ENCODE results near the gene PMEPA1. TPM values are rescaled to one million over a fixed set of nuclear protein-coding genes. Genes with fewer than 3 reads are reported as not detected.

The PMEPA1 gene
- total and polyA plus RNA-seq, 2 donors (not counting 1 experiment from before 2014, with no cell fraction given): 9.9 to 37.4 TPM

GRCh38 chr20:57666834-57667157 is 43.0 kb downstream of the PMEPA1 start:
- H3K4me2 ChIP-seq (replicated peaks; ENCODE audit: low read depth, low read length, poor library complexity, severe bottlenecking): no peak overlapping the region
- H3K4me1 Mint-ChIP-seq: peaks cover 51% of the 10 kb centered on the region
- ATAC-seq (ENCODE audit: low read depth) (no peak), DNase-seq (no peak)
- no peak overlapping the region for H3K27ac ChIP-seq (ENCODE audit: low read length in 2 of 2)
- WGBS (ENCODE audit: insufficient coverage): 91% methylated on average over 13 of the region's 13 CpGs
- no peak overlapping the region for H3K4me3 ChIP-seq (ENCODE audit: control extremely low read depth in 1 of 5, extremely low read depth in 1 of 5, insufficient read depth in 1 of 5, low read depth in 2 of 5, low read length in 4 of 5)
- H3K9me3 Mint-ChIP-seq (ENCODE audit: insufficient read depth): no peaks in the 10 kb centered on the region
- H3K27ac Mint-ChIP-seq: no peak overlapping the region
- peaks cover 0 to 12% of the 10 kb centered on the region in 2 experiments for H3K36me3 ChIP-seq (replicated peaks in 1 of 2; ENCODE audit: control extremely low read depth in 1 of 2, control insufficient read depth in 1 of 2, extremely low read depth in 1 of 2, insufficient read depth in 2 of 2, low read length in 1 of 2)
- H3K9me3 ChIP-seq (ENCODE audit: control extremely low read depth in 1 of 3, control insufficient read depth in 2 of 3, insufficient read depth in 1 of 3, low read length in 2 of 3): no peaks in the 10 kb centered on the region
- CTCF ChIA-PET: interaction anchor here (1.6 kb wide), 1 partner anchor 13 kb away, joined by 4 read pairs; no protein-coding TSS in a partner anchor
- no peak for TF ChIP-seq EZH2 (IDR thresholded peaks at IDR 0.05; ENCODE audit: borderline replicate concordance, insufficient read depth, low read depth, low read length, poor library complexity, severe bottlenecking)
- TF ChIP-seq, protein P1, sequence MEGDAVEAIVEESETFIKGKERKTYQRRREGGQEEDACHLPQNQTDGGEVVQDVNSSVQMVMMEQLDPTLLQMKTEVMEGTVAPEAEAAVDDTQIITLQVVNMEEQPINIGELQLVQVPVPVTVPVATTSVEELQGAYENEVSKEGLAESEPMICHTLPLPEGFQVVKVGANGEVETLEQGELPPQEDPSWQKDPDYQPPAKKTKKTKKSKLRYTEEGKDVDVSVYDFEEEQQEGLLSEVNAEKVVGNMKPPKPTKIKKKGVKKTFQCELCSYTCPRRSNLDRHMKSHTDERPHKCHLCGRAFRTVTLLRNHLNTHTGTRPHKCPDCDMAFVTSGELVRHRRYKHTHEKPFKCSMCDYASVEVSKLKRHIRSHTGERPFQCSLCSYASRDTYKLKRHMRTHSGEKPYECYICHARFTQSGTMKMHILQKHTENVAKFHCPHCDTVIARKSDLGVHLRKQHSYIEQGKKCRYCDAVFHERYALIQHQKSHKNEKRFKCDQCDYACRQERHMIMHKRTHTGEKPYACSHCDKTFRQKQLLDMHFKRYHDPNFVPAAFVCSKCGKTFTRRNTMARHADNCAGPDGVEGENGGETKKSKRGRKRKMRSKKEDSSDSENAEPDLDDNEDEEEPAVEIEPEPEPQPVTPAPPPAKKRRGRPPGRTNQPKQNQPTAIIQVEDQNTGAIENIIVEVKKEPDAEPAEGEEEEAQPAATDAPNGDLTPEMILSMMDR (IDR thresholded peaks at IDR 0.05): no peak
- H2AFZ ChIP-seq (ENCODE audit: insufficient read depth, low read depth, low read length, poor library complexity, severe bottlenecking): no peak overlapping the region
- H3K9ac ChIP-seq (ENCODE audit: low read length): no peak overlapping the region
- H3K27me3 ChIP-seq (replicated peaks in 1 of 4; ENCODE audit: control extremely low read depth in 1 of 4, control insufficient read depth in 3 of 4, insufficient read depth in 4 of 4, low read length in 3 of 4): no peaks in the 10 kb centered on the region
- H3K79me2 ChIP-seq (ENCODE audit: control insufficient read depth, insufficient read depth, low read length): peaks cover 100% of the 10 kb centered on the region
- peaks cover 98% of the 10 kb centered on the region for H4K20me1 ChIP-seq (ENCODE audit: control insufficient read depth, insufficient read depth, low read length, poor library complexity, severe bottlenecking)
- POLR2A ChIA-PET: no interaction called here
- H3K4me3 Mint-ChIP-seq: no peak overlapping the region
- H3K4me1 ChIP-seq (ENCODE audit: control insufficient read depth in 2 of 2, insufficient read depth in 2 of 2, low read length in 2 of 2): peaks cover 4 to 14% of the 10 kb centered on the region in 2 donors
- intact Hi-C loops (cut with micrococcal nuclease): no loop called here
- no peaks in the 10 kb centered on the region for H3K27me3 Mint-ChIP-seq

DNA sequence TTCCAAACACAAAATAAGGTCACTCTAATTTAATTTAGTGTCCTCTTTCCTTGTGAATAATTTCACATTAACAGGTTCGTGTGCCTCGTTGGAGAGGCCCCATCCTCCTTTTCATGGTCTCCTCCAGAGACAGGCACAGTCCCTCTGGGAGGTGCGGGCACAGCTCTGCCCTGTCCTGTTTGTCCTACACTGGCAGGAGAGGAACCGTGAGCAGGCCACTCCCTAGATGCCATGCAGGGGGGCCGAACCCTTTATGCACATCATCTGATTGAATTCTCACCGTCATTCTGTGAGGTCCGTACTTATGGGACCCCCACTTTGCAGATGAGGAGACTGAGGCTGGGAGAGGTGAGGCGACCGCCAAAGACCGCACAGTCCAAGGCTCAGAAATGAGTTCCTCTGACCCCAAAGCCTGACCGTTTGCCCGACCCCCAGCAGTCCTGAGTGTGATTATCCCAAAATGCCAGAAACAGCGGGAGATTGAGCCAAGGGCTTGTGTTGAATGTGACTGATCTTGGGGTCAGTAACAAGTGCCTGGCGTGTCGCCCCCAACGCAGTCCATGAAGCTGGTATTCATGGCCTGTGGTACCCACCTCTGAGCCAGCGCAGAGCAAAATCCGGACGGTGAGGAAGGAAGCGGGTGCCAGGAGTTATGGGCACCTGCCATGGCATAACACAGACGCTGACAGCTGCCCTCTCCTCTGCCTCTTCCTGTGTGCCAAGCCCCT is 43.5 kb downstream of the PMEPA1 start:
- POLR2A ChIA-PET: no interaction called here
- CTCF ChIA-PET: interaction anchor here (1.0 to 1.6 kb wide), 2 partner anchors 13 to 419 kb away, joined by 3 to 4 read pairs; no protein-coding TSS in a partner anchor
- Histone ChIP-seq H3K79me2 (ENCODE audit: control insufficient read depth, insufficient read depth, low read length) (peaks cover 99% of the 10 kb centered on the region), H3K4me1 (ENCODE audit: control insufficient read depth in 2 of 2, insufficient read depth in 2 of 2, low read length in 2 of 2) (peaks cover 0 to 15% of the 10 kb centered on the region in 2 donors), H3K9me3 (ENCODE audit: control extremely low read depth in 1 of 3, control insufficient read depth in 2 of 3, insufficient read depth in 1 of 3, low read length in 2 of 3) (no peaks in the 10 kb centered on the region), H3K27ac (ENCODE audit: low read length in 2 of 2) (no peak overlapping the region), H3K27me3 (replicated peaks in 1 of 4; ENCODE audit: control extremely low read depth in 1 of 4, control insufficient read depth in 3 of 4, insufficient read depth in 4 of 4, low read length in 3 of 4) (no peaks in the 10 kb centered on the region), H3K36me3 (replicated peaks in 1 of 2; ENCODE audit: control extremely low read depth in 1 of 2, control insufficient read depth in 1 of 2, extremely low read depth in 1 of 2, insufficient read depth in 2 of 2, low read length in 1 of 2) (peaks cover 0 to 12% of the 10 kb centered on the region in 2 experiments), H3K9ac (ENCODE audit: low read length) (no peak overlapping the region), H4K20me1 (ENCODE audit: control insufficient read depth, insufficient read depth, low read length, poor library complexity, severe bottlenecking) (peaks cover 98% of the 10 kb centered on the region), H3K4me2 (replicated peaks; ENCODE audit: low read depth, low read length, poor library complexity, severe bottlenecking) (no peak overlapping the region), H3K4me3 (ENCODE audit: control extremely low read depth in 1 of 5, extremely low read depth in 1 of 5, insufficient read depth in 1 of 5, low read depth in 2 of 5, low read length in 4 of 5) (no peak overlapping the region), H2AFZ (ENCODE audit: insufficient read depth, low read depth, low read length, poor library complexity, severe bottlenecking) (no peak overlapping the region)
- no peak overlapping the region for H3K4me3 Mint-ChIP-seq
- intact Hi-C loops (cut with micrococcal nuclease): no loop called here
- WGBS (ENCODE audit: insufficient coverage): 88% methylated on average over 21 of the region's 21 CpGs
- ATAC-seq (ENCODE audit: low read depth): no peak
- no peak for TF ChIP-seq EZH2 (IDR thresholded peaks at IDR 0.05; ENCODE audit: borderline replicate concordance, insufficient read depth, low read depth, low read length, poor library complexity, severe bottlenecking)
- TF ChIP-seq, protein P1 (IDR thresholded peaks at IDR 0.05): no peak
- H3K4me1 Mint-ChIP-seq: peaks cover 48% of the 10 kb centered on the region
- DNase-seq: no peak
- no peak overlapping the region for H3K27ac Mint-ChIP-seq
- no peaks in the 10 kb centered on the region for H3K9me3 Mint-ChIP-seq (ENCODE audit: insufficient read depth)
- H3K27me3 Mint-ChIP-seq: no peaks in the 10 kb centered on the region
